Astrocyte (in vitro differentiated cells and primary cell): ENCODE results near the gene BCAR3.

ENCODE experiments used
- EZH2 ChIP-seq: IDR thresholded peaks from 2 replicates; pipeline ENCODE4 v1.6.1; 2012; ENCODE audit warnings: mild to moderate bottlenecking, low read length, inconsistent platforms; ENCODE audit not compliant: insufficient read depth
- TF ChIP-seq, protein P1 (sequence below): IDR thresholded peaks from 2 replicates; pipeline ENCODE4 v1.5.1; 2011; ENCODE audit warnings: low read depth, mild to moderate bottlenecking, inconsistent platforms, low read length, moderate library complexity; ENCODE audit not compliant: insufficient read depth

DNA sequence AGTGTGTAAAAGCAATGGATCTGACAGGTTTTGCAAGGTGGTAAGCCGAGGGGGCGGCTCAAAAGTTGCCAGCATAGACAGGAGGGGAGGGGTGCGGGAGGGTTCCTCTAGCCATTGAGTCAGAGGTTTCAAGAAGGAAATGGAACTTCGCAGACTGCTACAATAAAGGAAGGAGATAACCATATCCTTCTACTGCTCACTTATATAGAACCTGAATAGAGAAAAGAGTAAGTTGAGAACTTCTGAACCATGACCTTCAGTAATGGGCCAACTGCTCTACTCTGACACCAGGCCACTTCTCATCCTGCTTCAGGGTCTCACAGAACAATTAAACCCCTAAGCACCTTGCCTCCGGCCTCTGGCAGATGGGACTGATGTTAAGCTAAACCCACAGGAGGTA, 26.3 kb upstream of the BCAR3 start:
- TF ChIP-seq, protein P1, sequence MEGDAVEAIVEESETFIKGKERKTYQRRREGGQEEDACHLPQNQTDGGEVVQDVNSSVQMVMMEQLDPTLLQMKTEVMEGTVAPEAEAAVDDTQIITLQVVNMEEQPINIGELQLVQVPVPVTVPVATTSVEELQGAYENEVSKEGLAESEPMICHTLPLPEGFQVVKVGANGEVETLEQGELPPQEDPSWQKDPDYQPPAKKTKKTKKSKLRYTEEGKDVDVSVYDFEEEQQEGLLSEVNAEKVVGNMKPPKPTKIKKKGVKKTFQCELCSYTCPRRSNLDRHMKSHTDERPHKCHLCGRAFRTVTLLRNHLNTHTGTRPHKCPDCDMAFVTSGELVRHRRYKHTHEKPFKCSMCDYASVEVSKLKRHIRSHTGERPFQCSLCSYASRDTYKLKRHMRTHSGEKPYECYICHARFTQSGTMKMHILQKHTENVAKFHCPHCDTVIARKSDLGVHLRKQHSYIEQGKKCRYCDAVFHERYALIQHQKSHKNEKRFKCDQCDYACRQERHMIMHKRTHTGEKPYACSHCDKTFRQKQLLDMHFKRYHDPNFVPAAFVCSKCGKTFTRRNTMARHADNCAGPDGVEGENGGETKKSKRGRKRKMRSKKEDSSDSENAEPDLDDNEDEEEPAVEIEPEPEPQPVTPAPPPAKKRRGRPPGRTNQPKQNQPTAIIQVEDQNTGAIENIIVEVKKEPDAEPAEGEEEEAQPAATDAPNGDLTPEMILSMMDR, result no peak
- no peak for TF ChIP-seq EZH2
